ENCODE data around the gene IGHMBP2.

Gene IGHMBP2

DNA sequence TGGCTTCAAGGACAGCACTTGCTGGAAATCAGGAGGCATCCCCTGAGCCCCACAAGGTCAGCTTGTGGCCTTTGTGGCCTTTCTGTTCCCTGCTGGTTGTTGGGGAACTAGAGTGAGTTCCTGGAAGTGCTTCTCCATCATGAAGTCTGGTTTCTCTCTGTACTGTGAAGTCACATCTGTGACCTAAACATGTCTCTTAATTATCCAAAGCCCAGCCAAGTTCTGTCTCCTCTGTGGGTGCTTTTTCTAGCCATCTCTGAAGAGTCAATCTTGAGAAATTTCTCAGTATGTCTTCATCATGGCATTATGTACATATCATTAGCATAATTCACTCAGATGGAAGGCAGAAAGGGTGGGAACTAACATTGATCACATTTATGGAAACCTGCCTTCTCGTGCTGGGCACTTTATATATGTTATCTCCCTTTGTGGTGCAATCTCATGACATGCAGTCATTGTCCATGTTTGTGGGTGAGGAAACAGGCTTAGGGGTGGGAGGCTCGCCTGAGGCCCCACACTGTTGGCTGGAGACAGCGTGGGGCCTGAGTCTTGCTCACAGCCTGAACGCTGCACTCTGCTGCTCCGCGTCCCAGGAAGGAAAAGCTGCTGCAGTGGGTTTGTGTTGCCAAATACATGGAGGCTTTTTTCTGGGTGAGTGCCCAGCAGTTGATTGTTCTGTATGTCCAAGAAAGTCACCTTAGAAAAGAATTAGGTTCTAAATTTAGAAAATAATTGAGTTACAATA is 24.6 kb downstream of the IGHMBP2 start:
- no peak for DNase-seq

DNA sequence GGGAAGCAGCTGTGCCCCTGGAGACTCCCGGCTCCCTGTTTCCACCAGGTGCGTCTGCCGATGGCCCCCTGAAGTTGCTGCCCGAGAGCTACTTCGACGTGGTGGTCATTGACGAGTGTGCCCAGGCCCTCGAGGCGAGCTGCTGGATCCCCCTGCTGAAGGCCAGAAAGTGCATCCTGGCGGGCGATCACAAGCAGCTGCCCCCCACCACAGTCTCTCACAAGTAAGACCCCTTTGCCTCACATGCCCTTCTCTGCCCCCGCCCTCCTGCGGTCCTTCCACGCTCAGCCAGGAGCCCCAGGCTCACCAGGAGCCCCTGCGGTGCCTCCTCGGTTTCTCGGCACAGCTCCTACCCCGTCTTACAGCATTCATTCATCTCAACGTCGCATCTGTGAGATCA is 25.4 kb downstream of the IGHMBP2 start:
- no peak for DNase-seq

DNA sequence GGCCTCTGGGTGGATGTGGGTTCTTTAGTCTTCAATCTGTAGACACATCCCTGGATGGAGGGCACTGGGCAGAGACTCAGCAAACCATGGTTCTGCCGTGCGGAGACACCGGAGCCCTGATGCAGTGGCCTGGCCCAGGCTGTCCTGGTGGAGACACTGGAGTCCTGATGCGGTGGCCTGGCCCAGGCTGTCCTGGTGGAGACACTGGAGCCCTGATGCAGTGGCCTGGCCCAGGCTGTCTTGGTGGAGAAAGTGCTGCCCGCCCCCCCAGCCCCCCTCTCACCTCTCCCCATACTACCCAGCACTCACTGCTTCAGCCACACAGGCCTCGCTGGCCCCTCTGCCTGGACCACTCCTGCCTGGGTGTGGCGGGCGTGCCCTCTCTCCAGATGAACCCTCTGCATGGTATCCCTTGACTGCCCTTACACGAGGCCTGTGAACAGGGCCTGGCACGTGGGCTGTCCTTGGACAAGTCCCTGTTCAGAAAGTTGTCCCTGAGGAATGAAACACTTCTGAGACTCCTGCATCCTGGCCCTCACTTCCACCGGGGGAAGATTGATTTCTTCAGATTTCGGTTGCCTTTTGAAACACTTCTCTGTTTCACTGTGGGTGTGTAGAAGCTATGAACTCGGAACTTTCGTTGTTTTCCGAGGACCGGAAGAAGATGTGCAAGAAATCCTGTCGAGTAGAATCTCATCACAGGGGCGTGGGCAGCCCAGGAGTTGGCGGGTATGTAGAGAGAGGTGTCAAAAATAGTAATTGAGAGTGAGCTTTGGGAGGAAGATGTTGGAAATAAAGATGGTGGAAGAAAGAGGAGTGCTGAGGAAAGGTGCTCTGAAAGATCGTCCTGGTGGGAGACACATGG is 26.2 kb downstream of the IGHMBP2 start:
- no peak for DNase-seq

DNA sequence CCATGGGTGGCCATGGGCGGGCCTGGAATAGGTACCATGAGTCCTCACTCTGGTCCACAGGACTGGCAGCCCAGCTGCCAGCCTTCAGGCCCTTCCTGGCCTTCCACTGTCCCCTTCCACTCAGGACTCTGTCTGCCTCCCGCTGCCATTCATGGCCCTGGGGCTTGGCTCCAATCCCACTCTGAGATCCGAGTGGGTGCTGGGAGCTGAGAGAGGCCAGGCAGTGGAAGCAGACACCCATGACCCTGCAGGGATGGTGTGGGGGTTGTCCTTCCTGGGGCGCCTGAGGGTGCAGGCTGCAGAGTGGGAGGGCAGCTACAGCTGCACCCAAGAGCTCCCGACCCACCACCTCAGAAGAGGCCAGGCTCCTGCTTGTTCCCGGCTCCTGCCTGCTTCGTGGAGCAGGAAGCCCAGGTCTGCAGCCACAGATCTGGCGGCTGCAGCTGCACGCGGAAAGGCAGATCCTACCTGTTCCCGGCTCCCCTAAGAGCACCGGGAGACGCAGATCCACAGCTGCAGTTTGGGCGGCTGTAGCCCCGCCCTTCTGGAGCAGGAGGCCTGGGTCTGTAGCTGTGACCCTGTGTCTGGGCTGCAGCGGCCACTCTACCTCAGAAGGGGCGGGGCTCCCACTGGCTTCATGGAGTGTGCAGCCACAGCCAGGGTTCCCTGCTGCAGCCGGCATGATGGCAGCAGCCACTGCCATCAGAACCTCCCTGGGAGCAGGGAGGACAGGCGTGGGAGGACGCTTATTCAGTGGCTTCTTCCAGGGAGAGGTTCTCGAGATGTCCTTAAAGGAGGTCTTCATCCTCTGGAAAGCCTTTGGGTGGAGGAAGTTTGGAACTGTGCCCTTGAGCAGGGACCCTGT is 27.5 kb downstream of the IGHMBP2 start:
- no peak for DNase-seq

DNA sequence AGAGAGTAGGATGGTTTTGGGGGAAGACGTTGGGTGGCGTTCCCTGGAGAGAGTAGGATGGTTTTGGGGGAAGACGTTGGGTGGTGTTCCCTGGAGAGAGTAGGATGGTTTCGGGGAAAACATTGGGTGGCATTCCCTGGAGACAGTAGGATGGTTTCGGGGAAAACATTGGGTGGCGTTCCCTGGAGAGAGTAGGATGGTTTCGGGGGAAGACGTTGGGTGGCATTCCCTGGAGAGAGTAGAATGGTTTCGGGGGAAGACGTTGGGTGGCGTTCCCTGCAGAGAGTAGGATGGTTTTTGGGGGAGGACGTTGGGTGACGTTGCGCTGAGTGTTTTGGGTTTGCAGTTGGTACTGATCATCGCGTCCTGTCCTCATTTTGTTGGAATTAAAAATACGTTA is 28.2 kb downstream of the IGHMBP2 start:
- DNase-seq = no peak

DNA sequence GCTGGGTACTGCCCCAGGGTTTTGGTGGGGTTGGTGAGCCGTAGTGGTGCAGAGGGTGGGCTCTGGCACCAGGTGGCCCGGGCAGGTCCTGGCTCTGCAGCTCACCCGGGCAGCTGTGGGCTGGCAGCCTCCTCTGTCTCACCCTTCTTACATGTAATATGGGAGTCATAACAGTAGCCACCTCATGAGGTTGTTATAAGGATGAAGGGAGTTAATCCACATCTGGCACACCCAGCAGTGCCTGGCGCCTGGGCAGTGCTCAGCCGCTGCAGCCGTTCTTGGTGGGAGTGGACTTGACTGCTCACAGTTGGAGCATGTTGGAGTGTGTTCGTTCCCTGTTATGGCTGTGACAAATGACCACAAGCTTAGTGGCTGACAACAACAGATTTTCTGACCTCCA is 28.7 kb downstream of the IGHMBP2 start:
- DNase-seq = no peak

DNA sequence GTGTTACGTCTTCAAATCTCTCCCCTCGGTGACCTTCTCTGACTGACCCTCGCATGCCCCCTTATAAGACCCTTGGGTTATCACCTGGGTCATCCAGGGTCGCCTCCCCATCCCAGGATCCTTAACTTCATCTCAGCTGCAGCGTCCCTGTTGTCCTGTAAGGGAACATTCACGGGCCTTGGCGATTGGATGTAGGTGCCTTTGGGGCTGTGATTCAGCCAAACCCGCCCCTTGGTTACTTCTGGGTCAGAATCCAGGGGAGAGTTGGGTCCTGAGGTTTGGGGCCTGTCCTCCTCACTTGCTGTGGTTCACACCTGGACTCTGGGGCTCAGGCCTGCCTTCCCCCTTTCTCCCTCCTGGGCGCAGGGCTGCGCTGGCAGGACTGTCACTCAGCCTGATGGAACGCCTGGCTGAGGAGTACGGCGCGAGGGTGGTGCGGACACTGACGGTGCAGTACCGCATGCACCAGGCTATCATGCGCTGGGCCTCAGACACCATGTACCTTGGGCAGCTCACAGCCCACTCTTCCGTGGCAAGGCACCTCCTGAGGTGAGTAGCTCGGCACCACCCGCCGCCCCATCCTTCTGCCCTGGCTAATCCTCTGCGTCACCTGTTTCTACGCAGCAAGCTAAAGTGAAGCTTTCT is 29.4 kb downstream of the IGHMBP2 start:
- no peak for DNase-seq

DNA sequence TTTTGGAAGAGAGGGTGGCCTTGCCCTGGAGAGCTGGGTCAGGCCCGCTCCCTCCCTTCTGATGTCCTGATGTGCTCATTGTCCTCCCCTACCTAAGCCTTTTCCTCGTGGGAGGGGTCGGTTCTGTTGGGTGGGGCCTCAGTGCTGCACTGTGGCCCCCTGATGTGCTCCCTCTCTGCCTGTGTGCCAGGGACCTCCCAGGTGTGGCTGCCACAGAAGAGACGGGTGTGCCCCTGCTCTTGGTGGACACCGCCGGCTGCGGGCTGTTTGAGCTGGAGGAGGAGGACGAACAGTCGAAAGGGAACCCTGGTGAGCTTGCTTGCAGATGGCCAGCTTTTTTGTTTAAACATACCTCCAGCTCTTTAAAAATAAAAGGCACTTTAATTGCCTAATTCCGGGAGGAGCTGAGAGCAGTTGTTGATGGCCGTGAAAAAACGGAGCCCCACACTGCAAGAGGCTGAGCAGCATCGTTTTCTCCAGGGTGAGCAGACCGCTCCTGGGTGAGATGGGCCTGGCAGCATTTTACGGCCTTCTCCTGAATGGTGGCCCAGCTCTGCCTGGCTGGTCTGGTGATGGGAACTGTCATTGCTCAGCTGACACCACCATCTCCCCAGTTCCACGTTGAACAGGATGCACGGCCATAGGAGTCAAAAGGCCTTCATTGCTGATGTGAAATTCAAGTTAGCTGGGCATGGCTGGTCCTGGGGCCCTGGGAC is 30.1 kb downstream of the IGHMBP2 start:
- DNase-seq = no peak

DNA sequence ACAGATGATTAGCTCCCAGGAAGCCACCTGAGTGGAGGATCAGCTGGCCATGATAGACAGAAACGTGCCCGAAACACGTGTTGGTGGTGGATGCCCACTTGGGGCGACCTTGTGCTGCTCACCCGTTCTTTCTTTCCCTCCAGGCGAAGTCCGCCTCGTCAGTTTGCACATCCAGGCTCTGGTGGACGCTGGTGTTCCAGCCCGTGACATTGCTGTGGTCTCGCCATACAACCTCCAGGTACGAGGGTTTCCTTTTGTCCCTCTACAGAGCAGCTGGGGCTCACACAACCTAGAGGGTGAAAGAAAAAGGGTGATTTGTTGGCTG is 30.6 kb downstream of the IGHMBP2 start:
- DNase-seq = no peak

DNA sequence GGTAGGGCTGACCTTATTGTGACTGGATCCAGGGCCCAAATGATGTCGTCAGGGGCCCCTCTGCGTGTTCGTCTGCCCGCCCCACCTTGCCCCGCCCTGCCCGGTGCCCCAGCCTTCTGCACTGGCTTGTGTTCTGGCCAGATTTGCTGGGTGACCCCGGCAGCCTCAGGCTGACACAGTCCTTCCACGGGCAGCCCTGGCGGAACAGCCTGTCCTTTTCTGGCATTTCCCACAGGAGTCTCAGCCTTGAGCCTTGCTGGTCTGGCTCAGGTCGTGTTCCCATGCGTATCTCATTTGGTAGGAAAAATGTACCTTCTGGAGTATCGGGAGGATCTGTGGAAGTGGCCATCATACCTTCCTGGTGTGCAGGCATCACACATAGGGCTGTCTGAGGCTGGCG is 31.0 kb downstream of the IGHMBP2 start:
- no peak for DNase-seq

DNA sequence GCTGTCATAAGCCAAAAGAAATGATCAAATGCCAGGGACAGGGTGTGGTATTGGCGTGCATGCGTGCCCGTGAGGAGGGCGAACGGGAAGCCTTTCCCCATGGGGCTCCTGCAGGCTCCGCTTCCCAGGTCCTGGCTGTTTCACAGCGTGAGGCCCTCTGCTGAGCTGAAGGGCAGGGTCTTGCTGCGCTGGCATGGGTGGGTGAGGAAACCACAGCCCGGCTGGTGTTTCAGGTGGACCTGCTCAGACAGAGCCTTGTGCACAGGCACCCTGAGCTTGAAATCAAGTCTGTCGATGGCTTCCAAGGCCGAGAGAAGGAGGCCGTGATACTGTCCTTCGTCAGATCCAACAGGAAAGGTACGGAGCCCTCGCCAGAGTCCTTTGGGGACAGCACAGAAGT is 31.4 kb downstream of the IGHMBP2 start:
- DNase-seq = no peak

DNA sequence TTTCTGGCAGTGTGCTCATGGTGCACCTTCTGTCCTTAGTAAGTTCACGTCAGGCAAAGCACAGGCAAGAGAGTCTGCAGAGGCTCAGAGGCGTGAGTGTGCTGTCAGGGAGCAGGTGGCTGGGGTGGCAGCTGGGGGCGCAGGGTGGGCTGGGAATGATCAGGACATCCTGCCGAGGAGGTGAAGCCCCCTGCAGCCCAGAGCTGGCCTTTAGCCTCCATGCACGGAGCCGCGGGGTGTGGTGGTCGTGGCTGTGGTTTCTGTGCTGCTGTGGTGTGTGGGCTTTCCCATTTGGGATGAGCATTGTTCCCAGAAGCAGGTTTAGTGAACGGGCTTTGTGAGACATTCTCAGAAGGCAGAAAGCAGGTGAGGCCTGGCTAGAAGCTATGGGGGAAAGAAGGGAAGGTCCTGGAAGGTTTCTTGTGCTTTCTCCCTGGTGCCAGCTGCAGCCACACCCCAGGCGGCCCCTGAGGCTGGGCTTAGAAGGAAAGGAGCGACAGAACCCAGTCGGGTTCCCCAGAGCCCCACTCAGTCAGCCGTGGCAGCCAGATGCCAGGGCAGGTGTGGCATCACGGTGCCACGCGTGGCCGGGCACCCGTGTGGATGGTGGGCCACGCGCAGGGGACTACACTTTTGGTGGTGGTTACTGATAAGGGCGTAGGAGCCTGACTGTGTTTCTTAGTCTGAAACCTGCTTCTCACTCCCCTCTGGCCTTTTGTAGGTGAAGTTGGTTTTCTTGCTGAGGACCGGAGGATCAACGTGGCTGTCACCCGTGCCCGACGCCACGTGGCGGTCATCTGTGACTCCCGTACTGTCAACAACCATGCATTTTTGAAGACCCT is 32.0 kb downstream of the IGHMBP2 start:
- no peak for DNase-seq

DNA sequence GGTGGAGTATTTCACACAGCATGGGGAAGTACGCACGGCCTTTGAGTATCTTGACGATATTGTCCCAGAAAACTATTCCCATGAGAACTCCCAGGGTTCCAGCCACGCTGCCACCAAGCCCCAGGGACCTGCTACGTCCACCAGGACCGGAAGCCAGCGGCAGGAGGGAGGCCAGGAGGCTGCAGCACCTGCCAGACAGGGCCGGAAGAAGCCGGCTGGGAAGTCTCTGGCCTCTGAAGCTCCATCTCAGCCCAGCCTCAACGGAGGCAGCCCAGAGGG is 32.6 kb downstream of the IGHMBP2 start:
- DNase-seq = no peak

DNA sequence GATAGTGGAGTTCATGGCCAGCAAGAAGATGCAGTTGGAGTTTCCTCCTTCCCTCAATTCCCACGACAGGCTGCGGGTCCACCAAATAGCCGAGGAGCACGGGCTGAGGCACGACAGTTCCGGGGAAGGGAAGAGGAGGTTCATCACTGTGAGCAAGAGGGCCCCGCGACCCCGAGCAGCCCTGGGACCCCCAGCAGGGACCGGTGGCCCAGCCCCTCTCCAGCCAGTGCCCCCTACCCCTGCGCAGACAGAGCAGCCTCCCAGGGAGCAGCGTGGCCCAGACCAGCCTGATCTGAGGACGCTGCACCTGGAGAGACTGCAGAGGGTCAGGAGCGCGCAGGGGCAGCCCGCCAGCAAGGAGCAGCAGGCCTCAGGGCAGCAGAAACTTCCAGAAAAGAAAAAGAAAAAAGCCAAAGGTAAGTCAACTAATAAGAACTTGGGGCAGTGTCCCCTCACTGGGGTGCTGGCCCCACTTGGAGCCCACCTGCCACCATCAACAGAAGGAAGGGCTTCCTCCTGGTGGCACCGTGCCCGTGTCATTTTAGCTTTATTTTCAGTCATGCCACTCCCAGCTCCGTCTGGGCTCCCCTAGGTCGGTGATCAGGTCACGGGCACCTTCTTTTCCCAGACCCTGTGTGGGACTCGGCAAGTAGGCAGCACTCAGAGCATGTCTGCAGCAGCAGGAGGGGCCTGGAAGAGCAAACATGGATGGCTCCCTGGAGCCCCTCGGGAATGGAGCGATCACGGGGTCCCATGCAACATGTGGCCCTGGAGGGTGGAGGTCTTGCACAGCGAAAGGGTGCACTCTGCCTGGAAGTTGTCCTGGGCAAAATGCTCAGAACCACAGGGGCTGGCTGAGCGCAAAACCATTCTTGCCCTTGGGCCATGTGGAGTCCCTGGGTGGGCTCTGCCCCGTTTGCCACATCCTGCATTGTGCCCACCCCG is 33.3 kb downstream of the IGHMBP2 start:
- no peak for DNase-seq

DNA sequence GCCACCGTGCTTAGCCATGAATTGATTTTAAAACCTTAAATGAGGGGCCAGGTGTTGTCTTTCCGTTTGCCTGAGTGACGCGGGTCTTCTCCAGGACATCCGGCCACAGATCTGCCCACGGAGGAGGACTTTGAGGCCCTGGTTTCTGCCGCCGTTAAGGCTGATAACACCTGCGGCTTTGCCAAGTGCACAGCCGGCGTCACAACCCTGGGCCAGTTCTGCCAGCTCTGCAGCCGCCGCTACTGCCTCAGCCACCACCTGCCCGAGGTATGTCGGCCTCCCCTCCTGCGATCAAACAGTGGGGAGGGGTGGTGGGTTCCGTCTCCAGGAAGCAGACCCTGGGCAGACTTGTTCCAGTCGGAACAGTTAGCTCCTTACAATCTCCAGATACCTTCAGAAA is 34.4 kb downstream of the IGHMBP2 start:
- no peak for DNase-seq

DNA sequence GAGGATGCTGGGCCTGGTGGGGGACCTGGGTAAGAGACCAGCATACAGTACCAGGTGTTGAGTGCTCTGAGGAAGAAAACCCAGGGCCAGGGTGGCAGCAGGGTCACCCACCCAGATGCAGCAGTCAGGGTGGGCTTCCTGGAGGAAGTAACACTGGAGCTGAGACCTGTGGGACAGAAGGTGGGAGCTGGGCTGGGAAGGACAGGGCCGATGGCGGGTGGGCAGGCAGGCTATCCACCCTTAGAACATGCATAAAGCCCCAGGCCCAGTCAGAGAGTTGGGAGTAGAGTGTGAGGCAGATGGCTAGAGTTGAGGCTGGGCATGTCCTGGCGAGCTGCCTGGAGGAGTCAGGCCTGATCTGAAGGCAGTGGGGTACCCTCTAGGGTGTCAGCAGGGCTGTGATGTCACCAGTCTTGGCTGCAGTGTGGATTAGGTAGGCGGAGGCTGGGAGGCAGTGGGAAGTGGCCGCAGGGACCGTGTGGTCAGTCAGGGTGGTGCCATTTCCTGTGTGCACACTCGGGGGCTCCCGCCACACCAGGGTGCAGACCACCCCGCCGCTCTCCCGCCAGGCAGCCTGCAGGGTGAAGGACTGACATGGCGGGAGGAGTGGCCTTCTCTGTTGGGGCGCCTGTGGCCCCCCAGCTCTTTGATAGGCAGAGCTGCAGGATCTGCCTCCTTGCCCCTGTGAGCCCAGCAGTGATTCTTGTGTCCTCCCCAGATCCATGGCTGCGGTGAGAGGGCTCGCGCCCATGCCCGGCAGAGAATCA is 35.3 kb downstream of the IGHMBP2 start:
- DNase-seq = no peak

DNA sequence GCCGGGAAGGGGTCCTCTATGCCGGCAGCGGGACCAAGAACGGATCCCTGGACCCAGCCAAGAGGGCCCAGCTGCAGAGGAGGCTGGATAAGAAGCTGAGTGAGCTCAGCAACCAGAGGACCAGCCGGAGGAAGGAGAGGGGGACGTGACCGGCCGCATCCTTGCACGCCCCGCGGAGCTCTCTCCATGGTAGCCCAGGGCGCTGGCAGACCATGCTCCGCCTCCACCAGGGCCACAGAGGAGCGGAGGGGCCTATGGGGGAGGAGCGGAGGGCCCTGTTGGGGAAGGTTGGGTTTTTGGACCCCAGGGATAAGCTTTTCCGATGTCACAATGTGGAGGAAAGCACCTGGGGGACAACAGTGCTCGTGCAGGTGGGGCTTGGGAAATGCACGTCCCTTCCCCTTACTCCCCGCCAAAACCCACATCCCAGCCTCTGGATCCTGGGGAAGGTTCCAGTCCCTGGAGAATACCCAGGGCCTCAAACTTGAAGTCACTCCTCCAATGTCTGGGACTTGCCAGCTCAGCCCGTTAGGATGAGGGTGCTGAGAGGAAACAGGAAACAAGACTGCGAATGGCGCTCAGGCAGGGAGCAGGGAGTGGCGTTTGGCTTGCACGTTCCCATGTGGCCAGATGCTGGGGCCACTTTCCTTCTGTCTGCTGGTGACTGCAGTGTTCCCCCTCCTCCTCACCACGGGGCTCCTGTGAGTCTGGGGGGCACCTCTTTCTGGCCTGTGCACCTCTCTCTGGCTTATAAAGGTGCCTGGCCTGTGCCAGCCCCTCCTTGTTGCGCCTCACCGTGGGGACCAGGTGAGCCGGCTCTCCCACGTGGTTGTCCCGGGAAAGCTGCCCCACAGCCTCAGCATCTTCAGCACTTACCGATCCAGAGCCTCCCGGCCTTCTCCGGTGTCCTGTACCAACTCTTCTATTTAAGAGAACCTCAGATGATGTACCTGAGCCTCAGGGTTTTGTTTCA is 36.2 kb downstream of the IGHMBP2 start:
- DNase-seq = no peak

DNA sequence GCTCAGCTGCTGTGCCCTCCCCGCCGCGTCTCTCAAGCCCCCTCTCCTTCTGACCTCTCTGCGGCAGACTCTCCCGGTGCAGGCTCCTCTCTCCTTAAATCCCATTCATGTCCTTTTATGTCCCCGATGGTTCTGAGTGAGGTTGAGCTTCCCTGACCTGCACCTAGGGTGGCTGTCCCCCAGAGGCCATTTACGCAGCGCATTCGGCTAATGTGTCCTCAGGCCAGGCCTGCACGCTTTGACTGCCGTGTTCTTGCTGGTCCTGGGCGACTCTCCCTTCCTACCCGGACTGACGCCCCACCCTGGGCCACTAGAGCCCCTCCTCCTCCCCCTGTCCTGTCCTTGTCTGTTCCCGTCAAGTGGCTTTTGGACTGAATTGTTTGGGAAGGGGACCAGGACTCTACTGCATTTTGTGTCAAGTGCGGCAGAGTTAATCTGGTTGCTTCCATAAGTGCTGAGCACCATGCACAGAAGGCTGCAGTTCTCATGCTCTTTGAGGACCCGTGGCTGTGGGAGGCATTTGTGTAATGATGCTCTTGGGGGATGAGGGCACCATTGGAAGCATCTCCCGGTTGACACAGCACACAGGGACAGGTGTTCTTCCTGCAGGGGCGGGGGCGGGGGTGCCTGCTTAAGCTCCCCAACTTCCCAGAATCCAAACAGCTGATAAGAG is 37.1 kb downstream of the IGHMBP2 start:
- DNase-seq = no peak

Measured in activated gamma-delta T cell treated with Interleukin-2 at 50 U/mL for 16 hours (primary cell).